Limb (tissue), 2 donors: ENCODE results near the gene RGS7.
"Not testable (repeated sequence)": the region's sequence is repeated elsewhere in the genome, so short reads cannot be mapped to it uniquely, and the experiment has no call there.

Experiments
- DNase-seq, 2 donors: peaks; one replicate each; pipeline ENCODE4 v3.0.0-alpha.2; 2016; ENCODE audit errors: extremely low spot score in 2 of 2

Gene RGS7

GRCh38 chr1:240993004-240993403 is 364.0 kb downstream of the RGS7 start:
- DNase-seq = no peak

- no peak for DNase-seq
These were observed 365.8 kb downstream of the RGS7 start for GRCh38 chr1:240991230-240991629.

- DNase-seq = no peak
These were observed 369.1 kb downstream of the RGS7 start for GRCh38 chr1:240987928-240988327.

- no peak for DNase-seq
These were observed 371.9 kb downstream of the RGS7 start for GRCh38 chr1:240985081-240985480.

- no peak for DNase-seq
These were observed 376.7 kb downstream of the RGS7 start for GRCh38 chr1:240980342-240980741.

GRCh38 chr1:240976685-240977084 is 380.3 kb downstream of the RGS7 start:
- DNase-seq = no peak

GRCh38 chr1:240973875-240974274 is 383.1 kb downstream of the RGS7 start:
- no peak for DNase-seq

GRCh38 chr1:240972059-240972458 is 384.9 kb downstream of the RGS7 start:
- not testable (repeated sequence) for DNase-seq

GRCh38 chr1:240970253-240970652 is 386.8 kb downstream of the RGS7 start:
- no peak for DNase-seq

GRCh38 chr1:240968864-240969263 is 388.1 kb downstream of the RGS7 start:
- no peak for DNase-seq

GRCh38 chr1:240967070-240967724 is 389.8 kb downstream of the RGS7 start:
- DNase-seq = no peak

- DNase-seq = peak; percentile 30 to 32
These were observed 391.4 kb downstream of the RGS7 start for GRCh38 chr1:240965581-240966091.

GRCh38 chr1:240962086-240962485 is 394.9 kb downstream of the RGS7 start:
- no peak for DNase-seq

GRCh38 chr1:240956424-240956823 is 400.6 kb downstream of the RGS7 start:
- no peak for DNase-seq

GRCh38 chr1:240956020-240956419 is 401.0 kb downstream of the RGS7 start:
- DNase-seq = no peak

- DNase-seq = no peak
These were observed 409.4 kb downstream of the RGS7 start for GRCh38 chr1:240947438-240948224.

GRCh38 chr1:240946926-240947325 is 410.1 kb downstream of the RGS7 start:
- no peak for DNase-seq

- DNase-seq = no peak
These were observed 414.1 kb downstream of the RGS7 start for GRCh38 chr1:240942901-240943300.

GRCh38 chr1:240941701-240942370 is 415.2 kb downstream of the RGS7 start:
- no peak for DNase-seq

- no peak for DNase-seq
These were observed 419.9 kb downstream of the RGS7 start for GRCh38 chr1:240936911-240937668.

GRCh38 chr1:240935920-240936319 is 421.1 kb downstream of the RGS7 start:
- no peak for DNase-seq

GRCh38 chr1:240931031-240931430 is 426.0 kb downstream of the RGS7 start:
- no peak for DNase-seq
